B cell (primary cell): ENCODE data around the gene TESPA1.
"Not testable (repeated sequence)": the region's sequence is repeated elsewhere in the genome, so short reads cannot be mapped to it uniquely, and the experiment has no call there.

Source experiments
- EZH2 ChIP-seq: IDR thresholded peaks from 2 replicates; pipeline ENCODE4 v1.6.1; 2012; ENCODE audit warnings: borderline replicate concordance, low read depth, mild to moderate bottlenecking, moderate library complexity, low read length; ENCODE audit not compliant: insufficient read depth, poor library complexity, severe bottlenecking
- TF ChIP-seq, protein P1 (sequence below): fragments of 200-600 bp; IDR thresholded peaks from one replicate; pipeline ENCODE4 v1.8.0; 2022; ENCODE audit warnings: antibody characterized with exemption, mild to moderate bottlenecking

DNA sequence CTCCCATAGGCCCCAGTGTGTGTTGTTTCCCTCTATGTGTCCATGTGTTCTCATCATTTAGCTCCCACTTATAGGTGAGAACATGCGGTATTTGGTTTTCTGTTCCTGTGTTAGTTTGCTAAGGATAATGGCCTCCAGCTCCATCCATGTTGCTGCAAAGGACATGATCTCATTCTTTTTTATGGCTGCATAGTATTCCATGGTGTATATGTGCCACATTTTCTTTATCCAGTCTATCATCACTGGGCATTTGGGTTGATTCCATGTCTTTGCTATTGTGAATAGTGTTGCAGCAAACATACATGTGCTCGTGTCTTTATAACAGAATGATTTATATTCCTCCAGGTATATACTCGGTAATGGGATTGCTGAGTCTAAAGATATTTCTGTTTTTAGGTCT, 2.2 kb upstream of the TESPA1 start:
- TF ChIP-seq, protein P1, sequence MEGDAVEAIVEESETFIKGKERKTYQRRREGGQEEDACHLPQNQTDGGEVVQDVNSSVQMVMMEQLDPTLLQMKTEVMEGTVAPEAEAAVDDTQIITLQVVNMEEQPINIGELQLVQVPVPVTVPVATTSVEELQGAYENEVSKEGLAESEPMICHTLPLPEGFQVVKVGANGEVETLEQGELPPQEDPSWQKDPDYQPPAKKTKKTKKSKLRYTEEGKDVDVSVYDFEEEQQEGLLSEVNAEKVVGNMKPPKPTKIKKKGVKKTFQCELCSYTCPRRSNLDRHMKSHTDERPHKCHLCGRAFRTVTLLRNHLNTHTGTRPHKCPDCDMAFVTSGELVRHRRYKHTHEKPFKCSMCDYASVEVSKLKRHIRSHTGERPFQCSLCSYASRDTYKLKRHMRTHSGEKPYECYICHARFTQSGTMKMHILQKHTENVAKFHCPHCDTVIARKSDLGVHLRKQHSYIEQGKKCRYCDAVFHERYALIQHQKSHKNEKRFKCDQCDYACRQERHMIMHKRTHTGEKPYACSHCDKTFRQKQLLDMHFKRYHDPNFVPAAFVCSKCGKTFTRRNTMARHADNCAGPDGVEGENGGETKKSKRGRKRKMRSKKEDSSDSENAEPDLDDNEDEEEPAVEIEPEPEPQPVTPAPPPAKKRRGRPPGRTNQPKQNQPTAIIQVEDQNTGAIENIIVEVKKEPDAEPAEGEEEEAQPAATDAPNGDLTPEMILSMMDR, result not testable (repeated sequence)
- TF ChIP-seq EZH2, result not testable (repeated sequence)
